HCT116 (cell line): ENCODE measurements around the gene YWHAG. TPM values are rescaled to one million over a fixed set of nuclear protein-coding genes. Genes with fewer than 3 reads are reported as not detected.

Experiments used
- ATAC-seq: fragments of 200-7000 bp; cut with Tn5 transposase; 2 replicates; pipeline ENCODE4 v1.9.1; 2020; ENCODE audit warnings: mild to moderate bottlenecking, moderate library complexity
- BruUV-seq: library from RNA; stranded (reverse); fragments of 400-500 nt; replicated peaks from 2 replicates; lab custom pipeline; 2021; lab: Mats Ljungman, UMichigan
- CTCF ChIA-PET: fragments of 300-600 bp; sonication (Branson Sonifier 250); formaldehyde crosslinking; loops from one replicate; lab custom pipeline; 2021; ENCODE audit warnings: antibody characterized with exemption; lab: Charles Lee
- POLR2A ChIA-PET: fragments of 300-600, 350-600 bp; sonication (Branson Sonifier 250); formaldehyde crosslinking; loops from one replicate; lab custom pipeline; 2021; ENCODE audit warnings: antibody characterized with exemption; lab: Charles Lee
- RAD21 ChIA-PET, 2 experiments: fragments of 300-600 bp; sonication (Branson Sonifier 250); formaldehyde crosslinking; loops; one replicate each; lab custom pipeline; 2023; ENCODE audit warnings: low total read pairs in 2 of 2; ENCODE audit not compliant: uncharacterized antibody in 2 of 2, unreplicated experiment in 2 of 2, low non-redundant PET in 1 of 2; lab: Charles Lee
- DNase-seq: peaks from one replicate; pipeline ENCODE4 v3.0.0-alpha.2; 2010; ENCODE audit warnings: low read depth, low spot score
- H2AFZ ChIP-seq: fragments of 200-600 bp; shearing (Covaris generic), sonication (generic); 2 replicates; pipeline ENCODE4 v1.6.1; 2017; ENCODE audit warnings: low read depth, mixed run types, mixed read lengths, antibody characterized with exemption, low read length; ENCODE audit not compliant: poor library complexity, severe bottlenecking
- H3K27ac ChIP-seq: 2 replicates; pipeline ENCODE4 v1.5.1; 2012; ENCODE audit warnings: low read depth, low read length
- H3K27me3 ChIP-seq: fragments of 200-600 bp; sonication (generic); 2 replicates; pipeline ENCODE4 v1.6.1; 2016; ENCODE audit warnings: mixed run types, low read length, mixed read lengths; ENCODE audit not compliant: insufficient read depth
- H3K36me3 ChIP-seq, 2 experiments: fragments of 200-500 bp in 1 of 2; fragments of 200-600 bp in 1 of 2; sonication (Bioruptor generic) in 1 of 2; sonication (generic) in 1 of 2; 2 replicates each; pipeline versions ENCODE4 v1.5.1 to v1.6.1; 2014 to 2016; ENCODE audit warnings: low read length in 2 of 2, inconsistent platforms in 1 of 2, mixed read lengths in 1 of 2, mixed run types in 1 of 2; ENCODE audit not compliant: insufficient read depth in 2 of 2, control insufficient read depth in 1 of 2
- H3K4me1 ChIP-seq, 2 experiments: fragments of 200-600 bp in 1 of 2; sonication (generic) in 1 of 2; 2 replicates each; pipeline versions ENCODE4 v1.5.1 to v1.6.1; 2012 to 2017; ENCODE audit warnings: low read length in 2 of 2, inconsistent platforms in 1 of 2, mild to moderate bottlenecking in 1 of 2, mixed read lengths in 1 of 2, mixed run types in 1 of 2, moderate library complexity in 1 of 2; ENCODE audit not compliant: insufficient read depth in 2 of 2, control insufficient read depth in 1 of 2
- H3K4me2 ChIP-seq: fragments of 200-600 bp; sonication (generic); 2 replicates; pipeline ENCODE4 v1.6.1; 2017; ENCODE audit warnings: mixed run types, low read length, mixed read lengths
- H3K4me3 ChIP-seq, 2 experiments: fragments of 200-600 bp in 1 of 2; sonication (generic) in 1 of 2; replicated peaks in 1 of 2; 2 replicates each; pipeline ENCODE4 v1.5.1; 2011 to 2016; ENCODE audit warnings: low read length in 2 of 2, control low read depth in 1 of 2, low read depth in 1 of 2, mild to moderate bottlenecking in 1 of 2, mixed read lengths in 1 of 2, mixed run types in 1 of 2
- H3K79me2 ChIP-seq: fragments of 200-600 bp; sonication (generic); 2 replicates; pipeline ENCODE4 v1.6.1; 2017; ENCODE audit warnings: mild to moderate bottlenecking, mixed run types, low read length, moderate library complexity, mixed read lengths; ENCODE audit not compliant: insufficient read depth
- H3K9ac ChIP-seq: fragments of 200-600 bp; sonication (generic); 2 replicates; pipeline ENCODE4 v1.6.1; 2016; ENCODE audit warnings: low read length, mixed read lengths
- H3K9me2 ChIP-seq: fragments of 200-600 bp; sonication (generic), shearing (Covaris generic); 2 replicates; pipeline ENCODE4 v1.6.1; 2017; ENCODE audit warnings: mixed run types, mild to moderate bottlenecking, moderate library complexity; ENCODE audit not compliant: insufficient read depth
- H3K9me3 ChIP-seq, 2 experiments: fragments of 200-500 bp in 1 of 2; fragments of 200-600 bp in 1 of 2; sonication (Bioruptor generic) in 1 of 2; sonication (generic) in 1 of 2; 2 replicates each; pipeline ENCODE4 v1.6.1; 2014 to 2017; ENCODE audit warnings: low read length in 2 of 2, mixed read lengths in 2 of 2, inconsistent platforms in 1 of 2, low read depth in 1 of 2, mild to moderate bottlenecking in 1 of 2, mixed run types in 1 of 2, moderate library complexity in 1 of 2; ENCODE audit not compliant: control insufficient read depth in 1 of 2, insufficient read depth in 1 of 2
- H4K20me1 ChIP-seq: fragments of 200-600 bp; sonication (generic), shearing (Covaris generic); 2 replicates; pipeline ENCODE4 v1.6.1; 2017; ENCODE audit warnings: mixed run types, mild to moderate bottlenecking, moderate library complexity; ENCODE audit not compliant: insufficient read depth
- CBX3 ChIP-seq: IDR thresholded peaks from 2 replicates; pipeline ENCODE4 v1.6.1; 2012; ENCODE audit warnings: low read depth
- CTCF ChIP-seq, 3 experiments: fragments of 200-600 bp in 1 of 3; sonication (generic) in 1 of 3; IDR thresholded peaks in 2 of 3; conservative IDR thresholded peaks in 1 of 3; 2 replicates each; pipeline ENCODE4 v1.5.1; 2012 to 2017; ENCODE audit warnings: low read depth in 2 of 3, low read length in 2 of 3, antibody characterized with exemption in 1 of 3, borderline replicate concordance in 1 of 3, control low read depth in 1 of 3, mild to moderate bottlenecking in 1 of 3, mixed read lengths in 1 of 3, mixed run types in 1 of 3, moderate library complexity in 1 of 3; ENCODE audit not compliant: insufficient read depth in 1 of 3
- EGR1 ChIP-seq: IDR thresholded peaks from 2 replicates; pipeline ENCODE4 v1.6.1; 2012; ENCODE audit warnings: low read depth
- EZH2 ChIP-seq: fragments of 200-600 bp; sonication (generic); IDR thresholded peaks from 2 replicates; pipeline ENCODE4 v1.6.1; 2017; ENCODE audit warnings: antibody characterized with exemption, mixed run types
- EZH2phosphoT487 ChIP-seq: fragments of 200-600 bp; IDR thresholded peaks from 2 replicates; pipeline ENCODE4 v1.6.1; 2018; ENCODE audit warnings: antibody characterized with exemption, borderline replicate concordance
- MAX ChIP-seq: IDR thresholded peaks from 2 replicates; pipeline ENCODE4 v1.6.1; 2012
- SIN3A ChIP-seq: IDR thresholded peaks from 2 replicates; pipeline ENCODE4 v1.6.1; 2012; ENCODE audit warnings: low read depth
- SRF ChIP-seq: IDR thresholded peaks from 2 replicates; pipeline ENCODE4 v1.6.1; 2012; ENCODE audit warnings: low read depth
- YY1 ChIP-seq: IDR thresholded peaks from 2 replicates; pipeline ENCODE4 v1.6.1; 2011; ENCODE audit warnings: low read length, low read depth, moderate library complexity, mild to moderate bottlenecking; ENCODE audit not compliant: insufficient replicate concordance; ENCODE audit errors: extremely low read depth
- ZBTB33 ChIP-seq: IDR thresholded peaks from 2 replicates; pipeline ENCODE4 v1.6.1; 2011; ENCODE audit warnings: mild to moderate bottlenecking, low read length, moderate library complexity; ENCODE audit not compliant: insufficient replicate concordance; ENCODE audit errors: extremely low read depth
- ZFX ChIP-seq: fragments of 450-650 bp; IDR thresholded peaks from 2 replicates; pipeline ENCODE4 v1.6.1; 2017
- intact Hi-C: fragments of 100-400 bp; cut with micrococcal nuclease; formaldehyde crosslinking; loops from 2 replicates; pipeline ENCODE4 v1.10.0; 2022
- total RNA-seq: library from RNA; stranded (reverse); gene quantifications from one replicate; pipeline ENCODE4 v1.2.1, GENCODE V29; 2021; ENCODE audit not compliant: unreplicated experiment

YWHAG gene
- total RNA-seq, 1 experiment from 2014 or later = 170 TPM

GRCh38 chr7:76343294-76343930 is 15.4 kb downstream of the YWHAG start:
- Histone ChIP-seq H3K4me1 (peaks cover 15 to 37% of the 10 kb centered on the region in 2 experiments), H3K79me2 (peaks cover 100% of the 10 kb centered on the region), H3K4me3 (no peak overlapping the region), H3K9me2 (no peaks in the 10 kb centered on the region), H3K27ac (no peak overlapping the region), H3K36me3 (peaks cover 44% of the 10 kb centered on the region in 2 experiments), H3K4me2 (no peak overlapping the region), H2AFZ (no peak overlapping the region), H3K9me3 (no peaks in the 10 kb centered on the region), H4K20me1 (peaks cover 26% of the 10 kb centered on the region; the same call in 1 of the 2 replicates), H3K27me3 (no peaks in the 10 kb centered on the region), H3K9ac (no peak overlapping the region)
- intact Hi-C loops = no loop called here
- no peak for DNase-seq
- ATAC-seq = 0 out of 2 replicates have a peak, but pooled peaks have one; percentile 20
- no peak for TF ChIP-seq SIN3A
- no peak for TF ChIP-seq SRF
- TF ChIP-seq CBX3 = no peak
- ChIA-PET CTCF (no interaction called here), POLR2A (no interaction called here), RAD21 (no interaction called here)
- BruUV-seq = no TSS peak

GRCh38 chr7:76342222-76342621 is 16.6 kb downstream of the YWHAG start:
- intact Hi-C loops = no loop called here
- peaks cover 15 to 43% of the 10 kb centered on the region in 2 experiments for H3K4me1 ChIP-seq
- no peak overlapping the region for H3K4me3 ChIP-seq
- H4K20me1 ChIP-seq = peaks cover 34% of the 10 kb centered on the region; the same call in 1 of the 2 replicates
- TF ChIP-seq SIN3A = no peak
- TF ChIP-seq EGR1 = no peak
- no peak for TF ChIP-seq ZBTB33
- no peak for TF ChIP-seq CTCF (IDR thresholded peaks at IDR 0.05 in 2 of 3, conservative IDR thresholded peaks at IDR 0.05 in 1 of 3; ENCODE audit: borderline replicate concordance in 1 of 3, insufficient read depth in 1 of 3, low read depth in 2 of 3, low read length in 2 of 3)
- no peak for TF ChIP-seq EZH2
- no peak for TF ChIP-seq MAX
- TF ChIP-seq YY1 = no peak
- TF ChIP-seq ZFX = no peak
- no peak for TF ChIP-seq EZH2phosphoT487
- no peak overlapping the region for H2AFZ ChIP-seq
- ChIA-PET CTCF (no interaction called here), RAD21 (no interaction called here), POLR2A (no interaction called here)
- no peaks in the 10 kb centered on the region for H3K27me3 ChIP-seq
- no peak overlapping the region for H3K9ac ChIP-seq
- H3K9me2 ChIP-seq = no peaks in the 10 kb centered on the region
- H3K36me3 ChIP-seq = peaks cover 38 to 40% of the 10 kb centered on the region in 2 experiments
- no peaks in the 10 kb centered on the region for H3K9me3 ChIP-seq
- BruUV-seq = no TSS peak
- no peak overlapping the region for H3K4me2 ChIP-seq
- no peak for DNase-seq
- no peak overlapping the region for H3K27ac ChIP-seq
- ATAC-seq = no peak
- peaks cover 100% of the 10 kb centered on the region for H3K79me2 ChIP-seq
